ENCODE data around the gene FRA10AC1.

DNA sequence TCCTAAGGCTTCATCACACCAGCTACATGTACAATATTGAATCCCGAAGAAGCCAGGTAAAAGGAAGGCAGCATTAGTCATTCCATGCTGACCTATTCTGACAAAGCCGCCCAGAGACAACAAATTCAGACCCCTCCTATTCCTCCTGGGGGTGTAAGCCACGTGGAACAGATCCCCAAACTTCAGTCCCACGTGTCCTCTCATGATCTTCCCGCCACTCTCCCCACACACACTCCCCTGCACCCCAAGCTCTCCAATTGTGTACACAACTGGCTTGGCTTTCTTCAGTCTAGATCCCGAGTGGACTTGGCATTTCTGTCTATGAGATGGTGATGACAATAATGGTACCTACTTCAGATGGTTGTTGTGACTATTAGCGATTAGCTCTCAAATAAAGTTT lies 81.5 kb downstream of the FRA10AC1 start:
- TF ChIP-seq EP300 (IDR thresholded peaks at IDR 0.05) (no peak), POLR2A (IDR thresholded peaks at IDR 0.05) (no peak), POLR2AphosphoS5 (IDR thresholded peaks at IDR 0.05) (no peak)
- TF ChIP-seq, protein P1, sequence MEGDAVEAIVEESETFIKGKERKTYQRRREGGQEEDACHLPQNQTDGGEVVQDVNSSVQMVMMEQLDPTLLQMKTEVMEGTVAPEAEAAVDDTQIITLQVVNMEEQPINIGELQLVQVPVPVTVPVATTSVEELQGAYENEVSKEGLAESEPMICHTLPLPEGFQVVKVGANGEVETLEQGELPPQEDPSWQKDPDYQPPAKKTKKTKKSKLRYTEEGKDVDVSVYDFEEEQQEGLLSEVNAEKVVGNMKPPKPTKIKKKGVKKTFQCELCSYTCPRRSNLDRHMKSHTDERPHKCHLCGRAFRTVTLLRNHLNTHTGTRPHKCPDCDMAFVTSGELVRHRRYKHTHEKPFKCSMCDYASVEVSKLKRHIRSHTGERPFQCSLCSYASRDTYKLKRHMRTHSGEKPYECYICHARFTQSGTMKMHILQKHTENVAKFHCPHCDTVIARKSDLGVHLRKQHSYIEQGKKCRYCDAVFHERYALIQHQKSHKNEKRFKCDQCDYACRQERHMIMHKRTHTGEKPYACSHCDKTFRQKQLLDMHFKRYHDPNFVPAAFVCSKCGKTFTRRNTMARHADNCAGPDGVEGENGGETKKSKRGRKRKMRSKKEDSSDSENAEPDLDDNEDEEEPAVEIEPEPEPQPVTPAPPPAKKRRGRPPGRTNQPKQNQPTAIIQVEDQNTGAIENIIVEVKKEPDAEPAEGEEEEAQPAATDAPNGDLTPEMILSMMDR (IDR thresholded peaks at IDR 0.05): no peak

All from stomach (tissue), 4 donors.